ENCODE data around the gene TTC7B.

The TTC7B gene

GRCh38 chr14:90575781-90576180 is 240.4 kb downstream of the TTC7B start:
- no peak for DNase-seq (ENCODE audit: low spot score)

DNA sequence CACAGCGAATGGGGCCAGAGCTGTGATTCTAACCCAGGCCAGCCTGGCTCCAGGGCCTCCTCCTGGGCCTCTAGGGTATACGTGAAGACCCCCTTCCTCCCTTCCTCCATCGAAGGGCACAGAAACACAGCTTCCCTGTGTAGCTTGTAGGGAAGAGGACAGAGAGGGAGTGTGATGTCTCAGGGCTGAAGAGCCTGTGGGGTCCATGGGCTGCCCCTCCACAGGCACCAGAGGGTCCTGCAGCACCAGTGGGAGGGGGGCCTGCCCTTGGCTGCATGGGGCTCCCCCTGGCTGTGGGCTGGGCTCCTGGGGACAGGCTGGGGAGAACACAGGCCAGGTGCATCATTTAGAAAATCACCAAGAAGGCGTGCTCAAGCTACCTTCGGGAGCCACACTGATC is 240.9 kb downstream of the TTC7B start:
- DNase-seq (ENCODE audit: low spot score): no peak

DNA sequence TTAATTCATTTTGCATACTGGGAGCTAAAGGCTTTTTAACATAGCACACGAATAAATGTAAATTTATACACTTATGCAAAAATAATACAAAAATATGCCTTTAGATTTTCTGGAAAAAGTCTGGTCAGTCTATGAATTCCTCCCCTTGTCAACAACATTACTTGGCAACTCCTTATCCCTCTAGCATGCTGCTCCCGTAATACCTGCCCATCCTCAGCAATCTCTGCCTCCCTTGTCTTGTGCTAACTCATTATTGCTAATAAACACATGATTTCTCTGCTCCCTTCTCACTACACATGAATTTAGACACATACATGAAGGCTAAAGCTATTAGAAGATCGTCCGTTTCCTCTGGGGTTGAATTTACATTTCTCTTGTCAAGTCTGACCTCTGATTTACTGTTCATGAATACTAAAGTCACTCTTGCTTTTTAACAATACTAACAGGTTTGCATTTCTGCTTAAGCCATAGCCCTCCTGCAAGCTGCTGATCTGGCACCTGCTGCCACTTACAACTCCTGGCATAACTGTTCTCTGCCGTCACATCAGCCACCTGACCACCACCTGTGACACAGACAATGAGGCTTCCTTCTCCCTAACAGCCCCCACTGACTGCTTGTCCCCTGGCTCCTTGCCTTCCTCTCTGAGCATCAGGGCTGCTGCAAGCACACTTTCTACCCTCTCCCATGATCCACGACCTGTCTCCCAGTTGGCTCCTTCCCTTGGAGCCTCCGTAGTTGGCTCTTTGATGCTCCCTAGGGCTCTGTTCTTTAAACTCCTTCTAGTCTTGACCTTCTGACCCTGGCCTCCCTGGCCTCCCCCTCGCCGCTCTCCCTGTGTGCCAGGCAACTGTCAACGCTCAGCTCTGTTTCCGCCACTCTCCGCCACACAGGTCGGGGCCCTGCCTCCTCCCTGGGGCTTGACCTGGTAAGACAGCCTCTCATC is 241.8 kb downstream of the TTC7B start:
- DNase-seq (ENCODE audit: low spot score): no peak

DNA sequence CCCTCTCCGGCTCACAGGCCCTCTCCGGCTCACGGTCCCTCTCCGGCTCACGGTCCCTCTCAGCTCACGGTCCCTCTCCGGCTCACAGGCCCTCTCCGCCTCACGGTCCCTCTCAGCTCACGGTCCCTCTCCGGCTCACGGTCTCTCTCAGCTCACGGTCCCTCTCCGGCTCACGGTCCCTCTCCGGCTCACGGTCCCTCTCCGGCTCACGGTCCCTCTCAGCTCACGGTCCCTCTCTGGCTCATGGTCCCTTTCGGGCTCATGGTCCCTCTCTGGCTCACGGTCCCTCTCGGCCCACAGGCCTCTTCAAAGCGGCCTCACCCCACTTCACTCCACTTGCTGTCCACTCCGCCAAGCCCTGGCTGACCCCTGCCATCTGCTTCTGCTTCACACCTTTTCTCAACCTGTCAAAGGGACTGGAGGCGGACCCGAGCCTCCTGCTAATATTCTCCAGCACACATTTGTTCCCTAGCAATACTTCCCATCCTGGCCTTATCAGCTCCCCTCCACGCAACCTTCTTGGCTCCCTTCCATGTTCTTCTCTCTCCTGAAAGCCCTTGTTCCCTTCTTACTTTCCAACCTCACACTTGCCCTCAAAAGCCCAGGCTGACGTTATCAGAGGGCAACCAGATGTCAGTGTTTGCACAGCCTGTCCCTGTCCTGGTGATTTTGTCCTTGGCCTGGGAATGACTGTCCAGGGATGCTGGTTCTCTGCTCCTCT is 242.7 kb downstream of the TTC7B start:
- DNase-seq (ENCODE audit: low spot score): no peak

GRCh38 chr14:90572441-90573150 is 243.6 kb downstream of the TTC7B start:
- no peak for DNase-seq (ENCODE audit: low spot score)

- no peak for DNase-seq (ENCODE audit: low spot score)
These were observed 244.9 kb downstream of the TTC7B start for GRCh38 chr14:90571149-90571947.

GRCh38 chr14:90570461-90570860 is 245.8 kb downstream of the TTC7B start:
- no peak for DNase-seq (ENCODE audit: low spot score)

DNA sequence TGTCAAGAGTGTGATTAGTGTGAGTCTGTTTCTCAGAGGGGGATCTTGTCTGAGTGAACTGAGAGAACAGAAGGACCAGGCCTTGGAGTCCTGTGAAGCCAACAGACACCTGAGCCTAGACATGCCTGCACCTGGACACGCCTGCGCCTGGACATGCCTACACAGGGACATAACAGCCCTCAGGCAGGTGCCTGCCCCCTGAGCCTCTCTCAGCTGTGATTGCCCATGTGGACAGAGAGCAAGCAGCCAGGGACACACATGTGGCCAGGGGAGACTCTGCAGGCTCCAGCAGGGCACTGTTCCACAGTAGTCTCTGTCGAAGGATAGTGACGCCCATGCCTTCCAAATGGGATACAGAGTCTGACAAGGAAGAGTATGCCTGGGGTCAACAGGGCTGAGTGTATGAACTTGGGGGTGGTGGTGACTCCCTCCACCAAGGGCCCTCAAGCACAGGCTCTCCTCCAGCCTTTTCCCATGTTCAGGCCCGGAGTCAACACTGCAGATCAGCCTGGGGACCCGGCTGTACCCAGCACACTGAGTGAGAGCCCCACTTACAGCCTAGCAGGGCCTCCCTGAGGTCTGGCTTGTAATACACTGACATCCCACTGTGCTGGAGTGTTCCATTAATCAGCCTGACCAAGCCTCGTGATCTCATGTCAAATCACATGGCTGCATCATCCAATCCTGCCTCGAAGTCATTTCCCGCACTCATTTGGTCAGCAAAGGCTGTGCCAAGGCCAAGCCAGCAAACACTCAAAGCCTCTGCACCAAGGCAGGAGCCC is 246.4 kb downstream of the TTC7B start:
- no peak for DNase-seq (ENCODE audit: low spot score)

DNA sequence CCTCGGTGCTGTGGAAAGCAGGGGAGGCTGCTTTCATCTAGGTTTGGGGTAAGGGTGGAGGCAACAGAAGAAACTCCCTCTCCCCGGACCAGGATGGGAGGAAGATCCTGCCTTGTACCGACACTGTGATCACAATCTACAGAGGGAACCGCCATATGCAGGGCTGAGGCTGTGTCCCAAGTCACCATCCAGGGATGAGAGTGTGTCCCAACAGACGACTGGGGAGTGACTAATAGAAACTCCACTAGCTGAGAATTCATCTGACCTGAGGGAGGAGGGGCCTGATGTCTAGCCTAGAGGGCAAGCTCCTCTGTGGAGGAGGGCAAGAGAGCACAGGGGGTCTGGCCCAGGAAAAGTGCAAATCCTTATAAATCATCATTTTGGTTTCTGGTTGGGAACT is 247.0 kb downstream of the TTC7B start:
- no peak for DNase-seq (ENCODE audit: low spot score)

GRCh38 chr14:90568405-90568804 is 247.8 kb downstream of the TTC7B start:
- no peak for DNase-seq (ENCODE audit: low spot score)

- no peak for DNase-seq (ENCODE audit: low spot score)
These were observed 248.2 kb downstream of the TTC7B start for GRCh38 chr14:90567991-90568390.

GRCh38 chr14:90567191-90567590 is 249.0 kb downstream of the TTC7B start:
- no peak for DNase-seq (ENCODE audit: low spot score)

GRCh38 chr14:90566481-90566880 is 249.7 kb downstream of the TTC7B start:
- no peak for DNase-seq (ENCODE audit: low spot score)

DNA sequence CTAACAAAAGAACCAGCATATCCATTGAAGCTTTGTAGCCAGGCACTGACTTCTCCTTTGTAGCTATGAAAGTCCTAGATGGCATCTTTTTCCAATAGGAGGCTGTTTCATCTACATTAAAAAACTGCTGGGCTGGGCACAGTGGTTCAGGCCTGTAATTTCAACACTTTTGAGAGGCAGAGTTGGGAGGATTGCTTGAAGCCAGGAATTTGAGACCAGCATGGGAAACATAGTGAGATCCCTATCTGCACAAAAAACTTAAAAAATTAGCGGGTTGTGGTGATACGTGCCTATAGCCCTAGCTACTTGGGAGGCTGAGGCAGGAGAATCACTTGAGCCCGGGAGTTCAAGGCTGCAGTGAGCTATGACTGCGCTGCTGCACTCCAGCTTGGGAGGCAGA is 251.7 kb downstream of the TTC7B start:
- no peak for DNase-seq (ENCODE audit: low spot score)

- DNase-seq (ENCODE audit: low spot score): no peak
These were observed 253.6 kb downstream of the TTC7B start for GRCh38 chr14:90562652-90563051.

GRCh38 chr14:90561920-90562319 is 254.3 kb downstream of the TTC7B start:
- DNase-seq (ENCODE audit: low spot score): no peak

- DNase-seq (ENCODE audit: low spot score): no peak
These were observed 255.2 kb downstream of the TTC7B start for GRCh38 chr14:90560991-90561390.

GRCh38 chr14:90560558-90560957 is 255.7 kb downstream of the TTC7B start:
- no peak for DNase-seq (ENCODE audit: low spot score)

- DNase-seq (ENCODE audit: low spot score): no peak
These were observed 256.3 kb downstream of the TTC7B start for GRCh38 chr14:90559811-90560492.

- no peak for DNase-seq (ENCODE audit: low spot score)
These were observed 257.1 kb downstream of the TTC7B start for GRCh38 chr14:90558983-90559590.
